Measurements from ENCODE around the gene C3orf22.

GRCh38 chr3:126514161-126514560 lies 44.6 kb downstream of the C3orf22 start:
- TF ChIP-seq POLR2AphosphoS5 (IDR thresholded peaks at IDR 0.05; ENCODE audit: low read depth, low read length) (no peak), REST (IDR thresholded peaks at IDR 0.05; ENCODE audit: insufficient read depth in 1 of 2, low read depth in 2 of 2, low read length in 2 of 2) (no peak), TAF1 (IDR thresholded peaks at IDR 0.05; ENCODE audit: borderline replicate concordance, insufficient read depth, low read length) (no peak)
